Suprapubic skin (tissue), 4 donors: ENCODE data around the gene OSGEP.
"Not testable (repeated sequence)": the region's sequence is repeated elsewhere in the genome, so short reads cannot be mapped to it uniquely, and the experiment has no call there.

ENCODE experiments used
- CTCF ChIP-seq, 2 donors: fragments of 200-600 bp in 1 of 2; fragments of 450-650 bp in 1 of 2; sonication (generic) in 1 of 2; IDR thresholded peaks; one replicate each; pipeline ENCODE4 v1.5.1; 2016 to 2019; ENCODE audit warnings: antibody characterized with exemption in 2 of 2, mild to moderate bottlenecking in 1 of 2, moderate library complexity in 1 of 2
- EP300 ChIP-seq: sonication (generic); formaldehyde crosslinking; IDR thresholded peaks from one replicate; pipeline ENCODE4 v1.6.1; 2017; ENCODE audit warnings: antibody characterized with exemption
- POLR2A ChIP-seq, 2 donors: fragments of 450-650 bp; IDR thresholded peaks; one replicate each; pipeline ENCODE4 v1.6.1; 2017; ENCODE audit warnings: antibody characterized with exemption in 2 of 2, mild to moderate bottlenecking in 2 of 2, moderate library complexity in 2 of 2
- POLR2AphosphoS5 ChIP-seq, 3 donors: sonication (generic); formaldehyde crosslinking; IDR thresholded peaks; one replicate each; pipeline ENCODE4 v1.6.1; 2017; ENCODE audit warnings: antibody characterized with exemption in 3 of 3

- not testable (repeated sequence) for TF ChIP-seq POLR2AphosphoS5 (IDR thresholded peaks at IDR 0.05); POLR2A (IDR thresholded peaks at IDR 0.05); EP300; CTCF (IDR thresholded peaks at IDR 0.05)
Observed at GRCh38 chr14:20452831-20453230, 1.8 kb downstream of the OSGEP start.
